OCI-LY3 (cell line): ENCODE measurements around the gene MYOCOS.

Experiments
- H2AFZ ChIP-seq: fragments of 200-600, 300-600 bp; shearing (Covaris generic); 2 replicates; pipeline ENCODE4 v1.6.0; 2014; ENCODE audit warnings: antibody characterized with exemption, low read depth, low read length
- H3K27ac ChIP-seq: fragments of 200-600, 300-600 bp; sonication (generic); 2 replicates; pipeline ENCODE4 v1.5.1; 2014; ENCODE audit warnings: mild to moderate bottlenecking, low read length, moderate library complexity, mixed read lengths
- H3K27me3 ChIP-seq: fragments of 200-600, 300-600 bp; sonication (generic); 2 replicates; pipeline ENCODE4 v1.6.1; 2014; ENCODE audit warnings: low read depth, low read length, mixed read lengths
- H3K36me3 ChIP-seq: fragments of 200-600, 300-600 bp; sonication (generic); replicated peaks from 2 replicates; pipeline ENCODE3; 2014; ENCODE audit warnings: low read depth, low read length, mixed read lengths
- H3K4me1 ChIP-seq: fragments of 300-600, 200-600 bp; sonication (generic); 2 replicates; pipeline ENCODE4 v1.6.1; 2014; ENCODE audit warnings: low read length, mixed read lengths
- H3K4me2 ChIP-seq: fragments of 200-600, 300-600 bp; sonication (generic); 2 replicates; pipeline ENCODE4 v1.6.1; 2014; ENCODE audit warnings: low read length, mixed read lengths
- H3K4me3 ChIP-seq: fragments of 300-600, 200-600 bp; sonication (generic); 2 replicates; pipeline ENCODE4 v1.5.1; 2014; ENCODE audit warnings: antibody characterized with exemption, mild to moderate bottlenecking, low read length, moderate library complexity
- H3K79me2 ChIP-seq: fragments of 300-600, 200-600 bp; shearing (Covaris generic); 2 replicates; pipeline ENCODE4 v1.6.1; 2014; ENCODE audit warnings: mild to moderate bottlenecking, low read length, mixed read lengths
- H3K9ac ChIP-seq: fragments of 300-600, 200-600 bp; shearing (Covaris generic); 2 replicates; pipeline ENCODE4 v1.6.0; 2014; ENCODE audit warnings: mild to moderate bottlenecking, low read length, moderate library complexity
- H3K9me3 ChIP-seq: fragments of 200-600, 300-600 bp; shearing (Covaris generic); 2 replicates; pipeline ENCODE4 v1.6.1; 2014; ENCODE audit warnings: low read length, mixed read lengths; ENCODE audit not compliant: insufficient read depth
- H4K20me1 ChIP-seq: fragments of 200-600, 300-600 bp; sonication (generic); 2 replicates; pipeline ENCODE4 v1.6.1; 2016; ENCODE audit warnings: low read length, mixed read lengths; ENCODE audit not compliant: insufficient read depth
- CTCF ChIP-seq: fragments of 200-600, 300-600 bp; sonication (generic); IDR thresholded peaks from 2 replicates; pipeline ENCODE4 v1.5.1; 2014; ENCODE audit warnings: antibody characterized with exemption, low read length, low read depth
- EZH2phosphoT487 ChIP-seq: fragments of 200-600 bp; shearing (Covaris generic); IDR thresholded peaks from 2 replicates; pipeline ENCODE4 v1.6.1; 2018; ENCODE audit warnings: antibody characterized with exemption, mixed run types, low read depth

MYOCOS gene

DNA sequence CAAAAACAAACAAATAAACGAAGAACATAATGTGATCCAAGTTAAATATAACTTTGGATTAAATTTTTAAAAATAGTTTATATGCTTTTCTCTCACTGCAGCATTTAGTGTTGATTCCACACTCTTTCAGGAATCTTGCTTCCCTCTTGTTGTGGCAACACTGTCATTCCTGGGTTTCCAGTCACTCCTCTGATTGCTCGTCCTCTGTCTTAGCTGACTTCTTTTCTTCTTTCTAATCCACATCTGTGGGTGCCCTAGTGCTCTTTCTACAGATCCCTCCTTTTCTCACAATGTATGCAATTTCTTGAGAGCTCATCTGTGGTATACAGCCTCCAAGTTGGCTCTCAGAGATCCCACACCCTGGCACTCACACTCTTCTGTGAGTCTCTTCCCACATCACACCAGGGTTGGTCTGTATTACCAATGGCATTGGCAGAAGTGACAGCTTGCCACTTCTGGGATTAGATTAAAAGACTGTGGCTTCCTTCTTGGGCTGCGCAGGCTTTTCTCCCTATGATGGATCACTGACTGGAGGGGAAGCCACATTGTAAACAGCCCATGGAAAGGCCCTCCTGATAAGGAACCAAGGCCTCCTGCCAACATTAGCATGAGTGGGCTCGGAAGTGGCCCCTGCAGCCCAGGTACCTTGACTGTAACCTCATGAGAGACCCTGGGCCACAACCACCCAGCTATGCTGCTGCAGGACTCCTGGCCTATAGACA, 42.0 kb downstream of the MYOCOS start:
- H2AFZ ChIP-seq = no peak overlapping the region
- H3K79me2 ChIP-seq = no peaks in the 10 kb centered on the region
- no peaks in the 10 kb centered on the region for H4K20me1 ChIP-seq
- no peaks in the 10 kb centered on the region for H3K9me3 ChIP-seq
- no peak overlapping the region for H3K4me3 ChIP-seq
- no peaks in the 10 kb centered on the region for H3K36me3 ChIP-seq
- no peak overlapping the region for H3K9ac ChIP-seq
- H3K4me2 ChIP-seq = no peak overlapping the region
- H3K27me3 ChIP-seq = no peaks in the 10 kb centered on the region
- H3K27ac ChIP-seq = no peak overlapping the region
- no peaks in the 10 kb centered on the region for H3K4me1 ChIP-seq
- no peak for TF ChIP-seq CTCF
- no peak for TF ChIP-seq EZH2phosphoT487

DNA sequence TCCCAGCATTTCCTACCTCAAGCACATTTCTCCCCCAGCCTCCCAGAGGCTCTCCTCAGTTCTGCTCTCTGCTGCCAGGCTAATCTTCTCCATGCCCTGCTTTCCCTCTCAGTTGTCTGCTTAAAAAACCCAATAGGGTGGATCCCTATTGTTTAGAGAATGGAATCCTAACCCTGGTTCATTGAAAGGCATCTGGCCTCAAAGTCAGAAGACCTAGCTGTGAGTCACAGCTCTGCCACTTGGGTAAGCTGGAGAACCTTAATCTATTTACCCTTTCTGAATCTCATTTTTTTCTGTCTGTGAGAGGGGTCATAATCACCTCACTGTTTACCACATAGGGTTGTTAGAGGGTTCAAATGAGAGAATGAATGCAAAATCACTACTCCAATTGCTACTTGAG, 42.9 kb downstream of the MYOCOS start:
- Histone ChIP-seq H2AFZ (no peak overlapping the region), H3K4me2 (no peak overlapping the region), H3K4me1 (no peaks in the 10 kb centered on the region), H3K4me3 (no peak overlapping the region), H3K79me2 (no peaks in the 10 kb centered on the region), H3K36me3 (no peaks in the 10 kb centered on the region), H4K20me1 (no peaks in the 10 kb centered on the region), H3K9ac (no peak overlapping the region), H3K27me3 (no peaks in the 10 kb centered on the region), H3K27ac (no peak overlapping the region), H3K9me3 (no peaks in the 10 kb centered on the region)
- TF ChIP-seq CTCF (no peak), EZH2phosphoT487 (no peak)

DNA sequence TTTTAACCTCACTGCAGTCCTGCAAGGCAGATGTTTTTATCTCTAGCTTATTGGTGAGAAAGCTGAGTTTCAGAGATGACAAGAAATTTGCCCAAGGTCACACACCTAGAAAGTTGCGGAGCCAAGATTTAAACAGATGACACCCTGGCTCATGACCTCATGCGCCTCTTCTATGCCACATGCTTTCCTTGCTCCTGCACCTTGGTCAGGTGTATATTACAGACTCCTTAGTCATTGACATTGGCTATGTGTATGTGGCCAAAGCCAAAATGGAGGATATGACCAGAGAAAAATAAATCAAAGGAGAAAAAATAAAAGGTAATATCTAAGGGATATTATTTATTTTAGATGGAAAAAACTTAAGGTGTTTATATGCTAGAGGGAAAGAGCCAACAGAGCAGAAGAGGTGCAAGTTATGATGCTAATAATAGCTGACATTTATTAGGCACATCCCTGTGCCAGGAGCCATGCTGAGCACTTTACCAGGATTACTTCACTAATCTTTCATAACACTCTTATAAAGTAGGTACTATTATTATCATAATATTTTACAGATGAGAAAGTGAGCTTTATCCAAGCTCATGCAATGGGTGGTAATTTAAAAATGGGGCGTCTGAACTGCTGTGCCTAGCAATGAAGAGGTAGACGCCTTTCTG, 44.2 kb downstream of the MYOCOS start:
- no peak overlapping the region for H3K4me3 ChIP-seq
- H4K20me1 ChIP-seq = no peaks in the 10 kb centered on the region
- no peaks in the 10 kb centered on the region for H3K4me1 ChIP-seq
- TF ChIP-seq EZH2phosphoT487 (no peak), CTCF (no peak)
- H3K79me2 ChIP-seq = no peaks in the 10 kb centered on the region
- no peak overlapping the region for H3K9ac ChIP-seq
- H3K4me2 ChIP-seq = no peak overlapping the region
- no peaks in the 10 kb centered on the region for H3K27me3 ChIP-seq
- no peak overlapping the region for H2AFZ ChIP-seq
- no peaks in the 10 kb centered on the region for H3K9me3 ChIP-seq
- H3K36me3 ChIP-seq = no peaks in the 10 kb centered on the region
- H3K27ac ChIP-seq = no peak overlapping the region

DNA sequence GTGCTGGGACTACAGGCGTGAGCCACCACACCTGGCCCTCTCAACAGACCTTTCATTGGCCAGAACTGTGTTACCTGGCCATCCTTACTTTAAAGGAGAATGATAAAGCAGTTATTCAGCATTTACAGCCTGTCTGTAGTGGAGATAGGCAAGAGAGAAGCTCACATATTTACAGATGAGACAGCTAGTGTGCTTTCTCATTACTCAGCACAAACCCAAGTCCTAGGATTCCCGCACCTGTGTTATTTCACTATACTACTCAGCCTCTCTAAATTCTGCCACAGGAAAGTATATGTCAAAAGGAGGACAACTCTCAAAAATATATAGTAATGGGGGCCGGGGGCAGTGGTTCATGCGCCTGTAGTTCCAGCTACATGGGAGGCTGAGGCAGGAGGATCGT, 46.3 kb downstream of the MYOCOS start:
- Histone ChIP-seq H3K9ac (no peak overlapping the region), H3K27ac (no peak overlapping the region), H3K4me3 (no peak overlapping the region), H3K4me1 (0 out of 2 replicates have a peak, but pooled peaks cover 7% of the 10 kb centered on the region), H2AFZ (no peak overlapping the region), H3K36me3 (no peaks in the 10 kb centered on the region), H3K79me2 (no peaks in the 10 kb centered on the region), H3K27me3 (no peaks in the 10 kb centered on the region), H3K9me3 (no peaks in the 10 kb centered on the region), H4K20me1 (no peaks in the 10 kb centered on the region), H3K4me2 (no peak overlapping the region)
- TF ChIP-seq EZH2phosphoT487 (no peak), CTCF (no peak)
